Astrocyte (in vitro differentiated cells and primary cell): Measurements from ENCODE around the gene FADS2. TPM values are rescaled to one million over a fixed set of nuclear protein-coding genes. Genes with fewer than 3 reads are reported as not detected.

Source experiments
- DNase-seq: peaks from one replicate; pipeline ENCODE4 v3.0.0-alpha.2; 2010; ENCODE audit warnings: low read depth
- FAIRE-seq: peaks from 2 replicates; lab custom pipeline; 2011; peaks lifted over from hg19 to GRCh38; lab: Jason Lieb, UNC
- H2AFZ ChIP-seq: 2 replicates; pipeline ENCODE4 v1.6.0; 2012; ENCODE audit warnings: low read depth, low read length, inconsistent platforms
- H3K27ac ChIP-seq: 2 replicates; pipeline ENCODE4 v1.5.1; 2011; ENCODE audit warnings: low read depth, low read length, inconsistent platforms
- H3K27me3 ChIP-seq: 2 replicates; pipeline ENCODE4 v1.6.0; 2011; ENCODE audit warnings: low read length, inconsistent platforms; ENCODE audit not compliant: insufficient read depth
- H3K36me3 ChIP-seq: 2 replicates; pipeline ENCODE4 v1.5.1; 2011; ENCODE audit warnings: low read length, inconsistent platforms; ENCODE audit not compliant: insufficient read depth
- H3K4me1 ChIP-seq: 2 replicates; pipeline ENCODE4 v1.5.1; 2011; ENCODE audit warnings: low read length, inconsistent platforms; ENCODE audit not compliant: insufficient read depth
- H3K4me2 ChIP-seq: 2 replicates; pipeline ENCODE4 v1.6.0; 2012; ENCODE audit warnings: low read length, inconsistent platforms
- H3K4me3 ChIP-seq: 2 replicates; pipeline ENCODE4 v1.5.1; 2011; ENCODE audit warnings: low read depth, mild to moderate bottlenecking, low read length, inconsistent platforms; ENCODE audit not compliant: insufficient read depth
- H3K79me2 ChIP-seq: 2 replicates; pipeline ENCODE4 v1.6.0; 2012; ENCODE audit warnings: mild to moderate bottlenecking, low read length, inconsistent platforms; ENCODE audit not compliant: insufficient read depth
- H3K9ac ChIP-seq: 2 replicates; pipeline ENCODE4 v1.6.0; 2012; ENCODE audit warnings: mild to moderate bottlenecking, low read length, inconsistent platforms
- H3K9me3 ChIP-seq: 2 replicates; pipeline ENCODE4 v1.5.1; 2012; ENCODE audit warnings: low read depth, mild to moderate bottlenecking, low read length, inconsistent platforms; ENCODE audit not compliant: insufficient read depth
- H4K20me1 ChIP-seq: 2 replicates; pipeline ENCODE4 v1.6.0; 2012; ENCODE audit warnings: low read length, inconsistent platforms; ENCODE audit not compliant: insufficient read depth
- H3K27ac Mint-ChIP-seq: one replicate; pipeline ENCODE4 v1.8.0; 2021; ENCODE audit warnings: mild to moderate bottlenecking, mixed read lengths; ENCODE audit not compliant: unreplicated experiment
- H3K27me3 Mint-ChIP-seq: one replicate; pipeline ENCODE4 v1.8.0; 2021; ENCODE audit warnings: low read depth, mixed read lengths; ENCODE audit not compliant: unreplicated experiment
- H3K36me3 Mint-ChIP-seq: one replicate; pipeline ENCODE4 v1.8.0; 2021; ENCODE audit warnings: low read depth, mixed read lengths; ENCODE audit not compliant: unreplicated experiment
- H3K4me1 Mint-ChIP-seq: one replicate; pipeline ENCODE4 v1.8.0; 2021; ENCODE audit warnings: low read depth, mixed read lengths; ENCODE audit not compliant: unreplicated experiment
- H3K4me3 Mint-ChIP-seq: one replicate; pipeline ENCODE4 v1.8.0; 2021; ENCODE audit warnings: mild to moderate bottlenecking, moderate library complexity, mixed read lengths; ENCODE audit not compliant: unreplicated experiment
- H3K9me3 Mint-ChIP-seq: one replicate; pipeline ENCODE4 v1.8.0; 2021; ENCODE audit warnings: mild to moderate bottlenecking, mixed read lengths; ENCODE audit not compliant: unreplicated experiment
- CTCF ChIP-seq: IDR thresholded peaks from 2 replicates; pipeline ENCODE4 v1.5.1; 2011; ENCODE audit warnings: low read depth, mild to moderate bottlenecking, inconsistent platforms, low read length, moderate library complexity; ENCODE audit not compliant: insufficient read depth
- EZH2 ChIP-seq: IDR thresholded peaks from 2 replicates; pipeline ENCODE4 v1.6.1; 2012; ENCODE audit warnings: mild to moderate bottlenecking, low read length, inconsistent platforms; ENCODE audit not compliant: insufficient read depth
- total RNA-seq: library from RNA; stranded (reverse); gene quantifications from 2 replicates; pipeline ENCODE4 v1.2.1, GENCODE V29; 2021

The FADS2 gene
- total RNA-seq, 1 donor from 2014 or later = 287 TPM

DNA sequence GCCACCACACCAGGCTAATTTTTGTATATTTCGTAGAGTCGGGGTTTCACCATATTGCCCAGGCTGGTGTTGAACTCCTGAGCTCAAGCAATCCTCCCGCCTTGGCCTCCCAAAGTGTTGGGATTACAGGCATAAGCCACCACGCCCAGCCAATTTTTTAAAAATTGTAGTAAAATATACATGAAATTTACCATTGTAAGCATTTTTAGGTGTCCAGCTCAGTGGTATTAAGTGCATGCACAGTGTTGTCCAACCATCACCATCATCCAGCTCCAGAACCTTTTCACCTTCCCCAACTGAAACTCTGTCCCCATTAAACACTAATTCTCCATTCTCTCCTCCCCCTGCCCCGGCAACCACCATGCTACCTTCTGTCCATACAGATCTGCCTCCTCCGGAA lies 54.8 kb downstream of the FADS2 start:
- Histone ChIP-seq H3K36me3 (no peaks in the 10 kb centered on the region), H3K4me3 (no peak overlapping the region), H3K27me3 (no peaks in the 10 kb centered on the region), H3K4me1 (peaks cover 8% of the 10 kb centered on the region), H4K20me1 (peaks cover 42% of the 10 kb centered on the region), H3K79me2 (peaks cover 42% of the 10 kb centered on the region), H3K27ac (no peak overlapping the region), H2AFZ (no peak overlapping the region), H3K9ac (no peak overlapping the region), H3K9me3 (no peaks in the 10 kb centered on the region), H3K4me2 (no peak overlapping the region)
- Mint-ChIP-seq H3K27ac (no peak overlapping the region), H3K27me3 (peaks cover 5% of the 10 kb centered on the region), H3K4me1 (peaks cover 7% of the 10 kb centered on the region), H3K4me3 (no peak overlapping the region), H3K36me3 (peaks cover 23% of the 10 kb centered on the region), H3K9me3 (no peaks in the 10 kb centered on the region)
- no peak for DNase-seq
- TF ChIP-seq EZH2 (no peak), CTCF (no peak)
- FAIRE-seq = no peak

GRCh38 chr11:61883327-61883726 lies 55.2 kb downstream of the FADS2 start:
- H3K4me1 ChIP-seq = peaks cover 12% of the 10 kb centered on the region
- peaks cover 5% of the 10 kb centered on the region for H3K27me3 Mint-ChIP-seq
- H3K79me2 ChIP-seq = peaks cover 42% of the 10 kb centered on the region
- peaks cover 20% of the 10 kb centered on the region for H3K36me3 Mint-ChIP-seq
- TF ChIP-seq EZH2 (no peak), CTCF (no peak)
- H4K20me1 ChIP-seq = peaks cover 42% of the 10 kb centered on the region
- H3K27me3 ChIP-seq = no peaks in the 10 kb centered on the region
- no peak overlapping the region for H3K27ac Mint-ChIP-seq
- FAIRE-seq (no peak), DNase-seq (no peak)
- H3K27ac ChIP-seq = no peak overlapping the region
- no peaks in the 10 kb centered on the region for H3K36me3 ChIP-seq
- no peak overlapping the region for H3K4me2 ChIP-seq
- H3K9me3 ChIP-seq = no peaks in the 10 kb centered on the region
- no peak overlapping the region for H3K4me3 ChIP-seq
- H3K9ac ChIP-seq = no peak overlapping the region
- H3K9me3 Mint-ChIP-seq = no peaks in the 10 kb centered on the region
- H3K4me1 Mint-ChIP-seq = peaks cover 7% of the 10 kb centered on the region
- no peak overlapping the region for H2AFZ ChIP-seq
- H3K4me3 Mint-ChIP-seq = no peak overlapping the region

DNA sequence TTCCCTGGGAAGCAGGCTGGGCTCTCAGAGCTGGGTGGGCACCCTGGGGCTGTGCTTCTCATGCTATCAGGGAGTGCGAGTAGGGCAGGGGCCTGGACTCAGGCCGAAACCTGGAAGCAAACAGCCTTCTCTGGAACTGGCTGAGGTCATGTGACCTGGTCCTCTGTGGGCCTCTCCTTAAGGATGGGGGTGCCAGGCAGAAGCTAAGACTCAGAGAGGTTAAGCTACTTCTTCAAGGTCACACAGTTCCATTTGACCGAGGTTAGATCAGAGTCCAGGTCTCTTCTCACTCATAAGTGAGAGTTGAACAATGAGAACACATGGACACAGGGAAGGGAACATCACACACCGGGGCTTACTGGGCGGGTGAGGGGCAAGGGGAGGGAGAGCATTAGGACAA lies 55.8 kb downstream of the FADS2 start:
- no peak overlapping the region for H3K9ac ChIP-seq
- H3K4me1 ChIP-seq = peaks cover 15% of the 10 kb centered on the region
- DNase-seq (no peak), FAIRE-seq (no peak)
- no peak for TF ChIP-seq EZH2
- no peak for TF ChIP-seq CTCF
- Mint-ChIP-seq H3K27me3 (peaks cover 5% of the 10 kb centered on the region), H3K4me3 (no peak overlapping the region), H3K9me3 (no peaks in the 10 kb centered on the region), H3K27ac (no peak overlapping the region), H3K4me1 (peaks cover 7% of the 10 kb centered on the region), H3K36me3 (peaks cover 20% of the 10 kb centered on the region)
- H3K36me3 ChIP-seq = no peaks in the 10 kb centered on the region
- peaks cover 45% of the 10 kb centered on the region for H3K79me2 ChIP-seq
- no peaks in the 10 kb centered on the region for H3K9me3 ChIP-seq
- H3K27ac ChIP-seq = no peak overlapping the region
- H3K27me3 ChIP-seq = no peaks in the 10 kb centered on the region
- H2AFZ ChIP-seq = no peak overlapping the region
- no peak overlapping the region for H3K4me3 ChIP-seq
- H3K4me2 ChIP-seq = no peak overlapping the region
- peaks cover 42% of the 10 kb centered on the region for H4K20me1 ChIP-seq
